AG20443 (cell line): ENCODE measurements around the gene AOPEP.

Experiments used
- DNase-seq: peaks from one replicate; pipeline ENCODE4 v3.0.0; 2012; ENCODE audit warnings: low spot score, mixed read lengths

Gene AOPEP

GRCh38 chr9:95062596-95063065, 336.1 kb downstream of the AOPEP start:
- no peak for DNase-seq

GRCh38 chr9:95063300-95063699, 336.8 kb downstream of the AOPEP start:
- no peak for DNase-seq

GRCh38 chr9:95065224-95065623, 338.7 kb downstream of the AOPEP start:
- no peak for DNase-seq

DNA sequence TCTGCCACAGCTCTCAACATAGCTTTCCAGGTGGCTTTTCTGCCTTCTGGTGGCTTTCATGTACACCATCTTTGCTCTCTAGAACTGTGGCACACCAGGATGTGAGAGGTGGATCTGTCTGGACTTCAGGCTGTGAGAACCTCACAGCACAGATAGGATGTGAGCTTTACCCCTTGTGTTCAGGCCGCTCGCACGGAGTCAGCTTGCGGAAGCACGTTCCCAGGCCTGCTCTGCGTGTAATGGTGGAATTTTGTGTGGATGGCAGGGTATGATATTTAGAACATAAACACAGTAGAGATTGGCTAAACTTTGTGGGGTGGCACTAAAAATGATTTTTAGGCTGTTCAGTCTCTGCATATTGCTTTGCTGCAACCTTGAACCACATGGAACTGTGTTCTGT, 340.6 kb downstream of the AOPEP start:
- DNase-seq = no peak

- no peak for DNase-seq
Measured at GRCh38 chr9:95067897-95068296, 341.4 kb downstream of the AOPEP start.

- DNase-seq = no peak
Measured at GRCh38 chr9:95070549-95071021, 344.1 kb downstream of the AOPEP start.

DNA sequence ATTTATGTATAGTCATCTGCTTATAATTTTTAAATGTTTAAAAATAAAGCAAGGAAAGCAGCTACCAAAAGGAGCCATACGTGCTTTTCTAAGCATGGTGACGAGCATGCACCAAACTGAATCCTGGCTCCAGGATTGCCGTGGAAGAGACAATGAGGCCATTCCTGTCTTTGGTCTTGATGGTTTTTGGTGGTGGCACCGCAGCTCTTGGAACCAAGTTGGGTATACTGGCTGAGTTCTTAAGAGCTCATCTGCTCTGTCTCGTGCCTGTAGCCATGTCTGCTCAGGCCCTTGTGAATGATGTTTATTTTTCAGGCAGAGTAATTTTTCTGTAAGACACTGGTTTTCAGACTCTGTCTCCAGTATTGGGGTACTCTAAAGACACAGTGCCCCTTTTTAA, 345.0 kb downstream of the AOPEP start:
- no peak for DNase-seq

DNA sequence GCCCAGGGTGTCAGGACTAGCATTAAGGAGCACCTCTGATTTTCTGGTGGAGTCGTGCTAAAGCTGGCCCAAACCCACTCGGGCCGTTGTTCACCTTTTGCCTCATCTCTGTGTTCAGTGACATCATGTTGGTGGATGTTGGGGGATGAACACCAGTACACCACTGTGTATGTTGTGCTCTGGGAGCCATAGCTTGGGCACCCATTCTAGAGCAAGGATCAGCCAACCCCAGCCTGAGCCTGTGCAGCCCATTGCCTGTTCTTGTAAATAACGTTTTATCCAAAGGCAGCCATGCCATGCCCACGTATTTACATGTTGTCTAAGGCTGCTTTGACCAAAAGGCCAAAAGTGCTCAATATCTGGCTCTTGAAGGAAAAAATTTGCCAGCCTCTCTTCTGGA, 345.4 kb downstream of the AOPEP start:
- DNase-seq = no peak

DNA sequence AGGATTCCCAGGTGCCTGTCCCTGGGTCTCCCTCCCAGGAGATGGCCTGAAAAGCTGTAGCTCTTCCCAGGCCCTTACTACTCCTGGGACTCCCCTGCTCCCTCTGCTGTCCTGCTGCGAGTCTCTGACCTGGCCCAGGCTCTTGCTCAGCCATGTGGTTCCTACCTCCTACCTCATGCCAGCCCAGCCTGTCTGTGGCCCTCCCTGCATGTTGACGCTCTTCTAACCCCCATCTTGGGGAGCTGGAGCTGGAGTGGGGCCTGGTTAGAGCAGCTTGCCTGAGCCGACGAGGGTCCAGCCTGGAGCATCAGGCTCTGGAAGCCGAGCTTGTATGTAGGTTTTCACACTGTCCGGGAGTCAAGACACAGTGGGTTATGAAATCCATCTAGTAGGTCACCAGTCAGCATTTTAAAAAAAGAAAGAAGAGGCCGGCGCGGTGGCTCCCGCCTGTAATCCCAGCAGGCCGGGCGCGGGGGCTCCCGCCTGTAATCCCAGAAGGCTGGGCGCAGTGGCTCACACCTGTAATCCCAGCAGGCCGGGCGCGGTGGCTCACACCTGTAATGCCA, 346.6 kb downstream of the AOPEP start:
- DNase-seq = peak; percentile 38

GRCh38 chr9:95073918-95074317, 347.4 kb downstream of the AOPEP start:
- no peak for DNase-seq

GRCh38 chr9:95074632-95075031, 348.1 kb downstream of the AOPEP start:
- DNase-seq = no peak

- DNase-seq = no peak
Measured at GRCh38 chr9:95075700-95076099, 349.2 kb downstream of the AOPEP start.

GRCh38 chr9:95076696-95077052, 350.2 kb downstream of the AOPEP start:
- DNase-seq = no peak

DNA sequence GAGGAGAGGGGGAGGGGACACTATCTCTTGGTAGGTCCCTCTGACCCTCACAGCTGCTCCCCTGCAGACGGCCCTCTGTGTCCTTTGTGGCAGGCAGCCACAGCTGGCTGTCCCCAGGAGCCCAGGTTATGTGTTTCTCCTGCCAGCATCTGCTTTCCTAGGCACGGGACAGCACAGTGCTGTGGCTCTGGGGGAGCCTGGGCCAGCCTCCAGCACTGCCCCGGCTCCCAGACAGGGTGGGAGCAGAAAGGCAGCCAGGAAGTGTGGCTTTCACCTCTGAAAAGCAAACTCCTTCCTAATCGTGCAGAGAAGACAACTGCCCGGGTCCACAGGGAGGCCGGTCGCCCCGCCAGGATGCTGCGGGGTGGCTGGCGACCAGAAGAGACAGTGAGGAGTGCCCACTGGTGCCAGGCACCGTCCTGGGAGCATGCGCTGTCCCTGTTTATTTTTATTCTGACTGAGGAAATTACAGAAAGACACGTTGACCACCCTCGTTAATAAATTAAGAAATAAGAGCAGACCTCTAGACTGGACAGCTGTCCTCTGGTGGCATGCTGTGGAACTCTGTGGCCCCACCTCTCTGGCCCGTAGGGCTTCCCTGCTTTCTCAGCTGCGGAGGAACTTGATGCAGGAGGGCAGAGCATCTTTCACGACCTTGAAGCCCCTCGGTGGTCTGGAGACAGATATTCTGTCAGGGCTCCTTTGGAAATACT, 350.7 kb downstream of the AOPEP start:
- DNase-seq = no peak

GRCh38 chr9:95077766-95078370, 351.4 kb downstream of the AOPEP start:
- no peak for DNase-seq

GRCh38 chr9:95078511-95078910, 352.0 kb downstream of the AOPEP start:
- no peak for DNase-seq

DNA sequence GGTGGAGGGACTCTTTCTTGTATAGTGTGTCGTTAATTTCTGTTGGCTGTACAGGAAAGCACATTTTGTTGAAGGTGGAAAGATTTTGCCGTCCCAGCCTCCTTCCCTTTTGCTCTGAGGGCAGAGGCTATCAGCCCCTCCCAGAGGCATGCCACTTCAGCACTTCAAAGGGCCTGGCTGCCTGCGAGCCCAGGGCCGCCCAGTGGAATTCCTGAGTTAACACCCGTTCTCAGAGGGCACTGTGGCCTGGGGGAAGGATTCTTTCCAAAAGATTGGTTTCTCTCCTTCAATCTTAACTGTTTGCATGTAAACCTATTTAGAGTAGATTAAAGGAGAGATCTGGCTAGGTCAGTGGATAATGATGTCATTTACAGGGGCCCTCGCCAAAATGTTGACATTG, 352.4 kb downstream of the AOPEP start:
- no peak for DNase-seq

GRCh38 chr9:95079461-95079860, 353.0 kb downstream of the AOPEP start:
- no peak for DNase-seq

- no peak for DNase-seq
Measured at GRCh38 chr9:95080961-95081647, 354.6 kb downstream of the AOPEP start.

GRCh38 chr9:95081998-95082397, 355.5 kb downstream of the AOPEP start:
- DNase-seq = no peak

- DNase-seq = no peak
Measured at GRCh38 chr9:95082401-95083084, 356.0 kb downstream of the AOPEP start.

GRCh38 chr9:95083086-95083768, 356.7 kb downstream of the AOPEP start:
- no peak for DNase-seq
